ENCODE results near the gene NOSIP.

Gene NOSIP

GRCh38 chr19:49557641-49558325 lies 22.6 kb downstream of the NOSIP start:
- H3K4me3 ChIP-seq (ENCODE audit: low read depth, low read length) = no peak overlapping the region
- in situ Hi-C loops (cut with HindIII; ENCODE audit: low sequenced_read_pairs) = no loop called here
- no peak for TF ChIP-seq CTCF (IDR thresholded peaks at IDR 0.05; ENCODE audit: low read depth, low read length)
- DNase-seq (ENCODE audit: low read depth, low spot score) = no peak

- in situ Hi-C loops (cut with HindIII; ENCODE audit: low sequenced_read_pairs) = no loop called here
- no peak for DNase-seq (ENCODE audit: low read depth, low spot score)
- no peak for TF ChIP-seq CTCF (IDR thresholded peaks at IDR 0.05; ENCODE audit: low read depth, low read length)
- H3K4me3 ChIP-seq (ENCODE audit: low read depth, low read length) = no peak overlapping the region
These were observed 23.7 kb downstream of the NOSIP start for GRCh38 chr19:49556412-49557398.

- peak; percentile 62 for DNase-seq (ENCODE audit: low read depth, low spot score)
- in situ Hi-C loops (cut with HindIII; ENCODE audit: low sequenced_read_pairs) = no loop called here
- no peak overlapping the region for H3K4me3 ChIP-seq (ENCODE audit: low read depth, low read length)
- no peak for TF ChIP-seq CTCF (IDR thresholded peaks at IDR 0.05; ENCODE audit: low read depth, low read length)
These were observed 24.6 kb downstream of the NOSIP start for GRCh38 chr19:49555600-49556411.

- in situ Hi-C loops (cut with HindIII; ENCODE audit: low sequenced_read_pairs) = no loop called here
- no peak for TF ChIP-seq CTCF (IDR thresholded peaks at IDR 0.05; ENCODE audit: low read depth, low read length)
- no peak overlapping the region for H3K4me3 ChIP-seq (ENCODE audit: low read depth, low read length)
- DNase-seq (ENCODE audit: low read depth, low spot score) = no peak
These were observed 25.6 kb downstream of the NOSIP start for GRCh38 chr19:49554701-49555181.

GRCh38 chr19:49553451-49554271 lies 26.7 kb downstream of the NOSIP start:
- no peak overlapping the region for H3K4me3 ChIP-seq (ENCODE audit: low read depth, low read length)
- TF ChIP-seq CTCF (IDR thresholded peaks at IDR 0.05; ENCODE audit: low read depth, low read length) = no peak
- DNase-seq (ENCODE audit: low read depth, low spot score) = peak; percentile 70
- in situ Hi-C loops (cut with HindIII; ENCODE audit: low sequenced_read_pairs) = no loop called here

Data from astrocyte of the spinal cord (primary cell).